Hematopoietic multipotent progenitor cell treated with erythropoietin and hydrocortisone succinate and interleukin-3 and kit ligand, for 8 days (in vitro differentiated cells): Measurements from ENCODE around the gene TRIM31.
A peak's percentile ranks its signal among the peaks of the same experiment; 100 is the strongest.
"Not testable (repeated sequence)": the region's sequence is repeated elsewhere in the genome, so short reads cannot be mapped to it uniquely, and the experiment has no call there.

Source experiments
- DNase-seq: peaks from one replicate; pipeline ENCODE4 v3.0.0-alpha.2; 2015

TRIM31 gene

DNA sequence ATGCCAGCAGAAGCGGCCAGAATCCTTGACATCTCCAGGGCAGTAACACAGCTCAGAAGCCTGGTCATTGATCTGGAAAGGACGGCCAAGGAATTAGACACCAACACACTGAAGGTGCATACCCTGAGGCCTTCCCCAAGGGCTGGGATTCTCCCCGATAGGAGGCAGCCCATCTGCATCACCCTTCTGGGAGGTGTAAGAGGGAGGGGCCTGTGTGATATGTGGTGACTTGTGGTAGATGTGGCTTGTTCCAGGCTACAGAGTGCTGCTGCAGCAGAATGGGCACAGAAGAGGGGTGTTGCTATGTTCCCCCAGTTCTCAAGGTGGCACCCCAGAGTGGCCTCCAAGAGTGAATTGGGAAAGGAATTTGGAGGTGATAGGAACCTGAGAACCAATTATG is 34.2 kb upstream of the TRIM31 start:
- DNase-seq: no peak

GRCh38 chr6:30145818-30146217 is 32.9 kb upstream of the TRIM31 start:
- DNase-seq: no peak

- DNase-seq: no peak
Observed at GRCh38 chr6:30144811-30145210, 31.9 kb upstream of the TRIM31 start.

GRCh38 chr6:30143780-30144179 is 30.9 kb upstream of the TRIM31 start:
- DNase-seq: no peak

- no peak for DNase-seq
Observed at GRCh38 chr6:30142665-30143064, 29.8 kb upstream of the TRIM31 start.

DNA sequence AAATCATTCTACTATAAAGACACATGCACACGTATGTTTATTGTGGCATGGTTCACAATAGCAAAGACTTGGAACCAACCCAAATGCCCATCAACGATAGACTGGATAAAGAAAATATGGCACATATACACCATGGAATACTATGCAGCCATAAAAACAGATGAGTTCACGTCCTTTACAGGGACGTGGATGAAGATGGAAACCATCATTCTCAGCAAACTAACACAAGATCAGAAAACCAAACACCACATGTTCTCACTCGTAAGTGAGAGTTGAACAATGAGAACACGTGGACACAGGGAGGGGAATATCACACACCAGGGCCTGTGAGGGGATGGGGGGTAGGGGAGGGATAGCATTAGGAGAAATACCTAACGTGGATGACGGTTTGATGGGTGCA is 27.4 kb upstream of the TRIM31 start:
- DNase-seq: not testable (repeated sequence)

- DNase-seq: no peak
Observed at GRCh38 chr6:30136570-30137286, 23.8 kb upstream of the TRIM31 start.

DNA sequence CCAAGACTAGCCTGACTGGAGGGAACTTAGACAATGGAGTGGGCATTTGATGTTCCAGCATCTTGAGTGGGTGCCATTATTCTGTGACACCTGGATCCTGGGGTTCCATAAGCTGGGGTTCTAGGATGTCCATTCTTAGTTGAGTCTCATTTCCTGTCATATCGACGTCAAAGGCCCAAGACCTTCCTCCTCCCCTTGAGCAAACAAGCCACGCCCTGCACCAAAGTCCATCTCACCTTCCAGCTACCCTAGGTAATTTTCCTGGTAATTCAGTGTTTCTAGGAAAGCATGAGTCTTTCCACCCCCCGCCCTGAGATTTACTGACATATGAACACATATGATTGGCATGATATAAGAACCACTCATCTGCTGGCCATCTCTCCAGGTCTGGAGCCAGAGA is 22.9 kb upstream of the TRIM31 start, which contains the start of gene TRIM40:
Gene TRIM40 (plus strand): TSS at position 384 of the 400 bp plus-strand sequence. CDS start 897 bp downstream, outside the sequence.
- DNase-seq: no peak

- no peak for DNase-seq
Observed at GRCh38 chr6:30135147-30135546, 22.3 kb upstream of the TRIM31 start.

GRCh38 chr6:30131947-30132497 is 19.1 kb upstream of the TRIM31 start:
- DNase-seq: no peak

DNA sequence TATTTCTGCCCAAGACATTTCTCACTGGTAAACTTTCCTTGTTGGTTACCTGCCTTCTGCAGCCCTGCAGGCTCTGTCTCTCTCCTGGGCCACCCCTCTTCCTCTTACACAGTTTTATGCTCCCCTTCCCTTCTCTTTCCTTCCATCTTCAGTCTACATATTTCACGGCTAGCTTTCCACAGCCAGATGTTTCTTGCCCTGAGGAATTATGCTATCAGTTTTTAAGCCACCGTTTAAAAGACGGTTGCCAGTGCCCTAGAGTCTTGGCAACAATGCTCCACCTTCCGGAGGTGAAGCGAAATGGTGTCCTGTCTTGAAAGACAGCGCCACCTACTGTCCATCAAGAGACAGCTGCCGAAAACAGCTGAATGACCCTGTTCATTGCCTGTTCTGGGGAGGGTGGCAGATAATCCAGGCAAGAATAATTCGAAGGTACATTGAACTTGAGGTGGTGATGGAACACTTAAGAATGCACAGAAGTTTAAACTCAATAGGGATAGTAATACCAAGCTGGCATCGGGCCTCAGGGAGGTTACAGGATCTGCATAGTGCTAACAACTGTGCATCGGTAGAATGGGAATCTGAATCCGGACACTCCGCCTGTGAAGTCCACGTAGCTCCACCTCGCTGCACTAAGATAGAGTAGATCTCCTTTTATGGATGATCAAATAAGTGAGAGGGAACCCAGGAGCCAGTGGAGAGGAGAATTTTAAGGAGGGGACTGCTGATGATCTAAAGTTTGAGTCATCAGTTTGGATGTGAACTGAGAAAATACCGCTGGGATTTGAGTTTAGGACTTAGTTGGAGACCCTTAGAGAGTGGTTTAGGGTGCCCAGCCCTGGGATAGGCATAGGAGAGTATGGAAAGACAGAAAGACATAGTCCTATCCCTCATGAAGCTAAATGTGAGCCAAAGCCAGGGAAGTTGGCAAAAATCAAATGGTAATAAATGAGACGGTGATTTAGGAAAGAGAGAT is 18.3 kb upstream of the TRIM31 start:
- peak; percentile 90 for DNase-seq

GRCh38 chr6:30130179-30130679 is 17.3 kb upstream of the TRIM31 start:
- no peak for DNase-seq

GRCh38 chr6:30129265-30130178 is 16.6 kb upstream of the TRIM31 start:
- no peak for DNase-seq

GRCh38 chr6:30127238-30128093 is 14.6 kb upstream of the TRIM31 start:
- no peak for DNase-seq

- DNase-seq: no peak
Observed at GRCh38 chr6:30122515-30122914, 9.6 kb upstream of the TRIM31 start.

GRCh38 chr6:30121446-30122366 is 8.8 kb upstream of the TRIM31 start:
- DNase-seq: no peak

GRCh38 chr6:30118691-30119090 is 5.8 kb upstream of the TRIM31 start:
- not testable (repeated sequence) for DNase-seq

GRCh38 chr6:30116724-30117123 is 3.8 kb upstream of the TRIM31 start:
- no peak for DNase-seq

- no peak for DNase-seq
Observed at GRCh38 chr6:30113841-30114240, 951 bp upstream of the TRIM31 start.

DNA sequence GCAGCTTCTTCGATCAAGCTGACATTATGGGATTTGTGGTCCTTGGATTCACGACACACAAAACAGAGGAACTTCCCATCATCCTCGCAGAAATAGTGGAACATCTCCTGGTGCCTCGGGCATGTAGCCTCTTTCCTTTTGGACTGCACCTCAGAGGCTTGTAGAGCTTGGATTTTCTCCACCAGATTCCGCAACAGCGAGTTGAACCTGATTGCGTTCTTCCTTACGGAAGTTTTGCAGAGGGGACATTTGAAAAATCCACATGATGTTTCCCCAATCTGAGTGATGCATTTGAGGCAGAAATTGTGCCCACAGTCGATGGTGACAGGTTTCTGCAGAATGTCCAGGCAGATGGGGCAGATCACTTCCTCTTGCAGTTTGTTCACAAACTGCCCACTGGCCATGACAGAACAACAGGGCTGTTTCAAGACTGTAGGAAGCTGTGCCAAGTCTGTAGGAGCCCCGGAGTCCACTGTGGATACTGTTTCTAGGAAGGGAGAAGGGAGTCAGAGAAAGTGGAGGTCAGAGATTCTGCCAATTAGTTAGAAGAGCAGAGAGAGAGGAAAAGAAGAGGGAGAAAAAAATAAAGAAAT is 392 bp downstream of the TRIM31 start:
- DNase-seq: no peak
